ENCODE results near the gene PER1.

The PER1 gene

DNA sequence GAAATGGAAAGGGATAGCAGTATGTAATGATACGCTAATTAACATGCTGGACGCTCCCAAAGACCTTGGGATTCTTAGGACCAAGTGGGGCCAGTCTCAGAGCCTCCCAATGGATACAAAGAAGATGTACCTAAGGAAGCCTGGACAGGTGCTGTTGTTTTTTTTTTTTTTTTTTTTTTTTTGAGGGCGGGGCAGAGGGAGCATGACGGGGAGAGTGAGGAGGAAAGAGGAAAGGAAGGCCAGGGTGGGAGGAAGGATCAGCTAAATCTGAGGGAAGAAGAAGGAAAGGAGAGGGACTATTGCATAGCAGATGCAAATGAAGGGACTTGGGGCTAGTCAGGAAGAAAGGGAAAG is 8.0 kb upstream of the PER1 start:
- no peaks in the 10 kb centered on the region for H3K27me3 ChIP-seq
- no peak overlapping the region for H3K4me3 ChIP-seq
- peaks cover 0 to 69% (median 45%) of the 10 kb centered on the region in 4 donors for H3K4me1 ChIP-seq
- TF ChIP-seq, protein P1, sequence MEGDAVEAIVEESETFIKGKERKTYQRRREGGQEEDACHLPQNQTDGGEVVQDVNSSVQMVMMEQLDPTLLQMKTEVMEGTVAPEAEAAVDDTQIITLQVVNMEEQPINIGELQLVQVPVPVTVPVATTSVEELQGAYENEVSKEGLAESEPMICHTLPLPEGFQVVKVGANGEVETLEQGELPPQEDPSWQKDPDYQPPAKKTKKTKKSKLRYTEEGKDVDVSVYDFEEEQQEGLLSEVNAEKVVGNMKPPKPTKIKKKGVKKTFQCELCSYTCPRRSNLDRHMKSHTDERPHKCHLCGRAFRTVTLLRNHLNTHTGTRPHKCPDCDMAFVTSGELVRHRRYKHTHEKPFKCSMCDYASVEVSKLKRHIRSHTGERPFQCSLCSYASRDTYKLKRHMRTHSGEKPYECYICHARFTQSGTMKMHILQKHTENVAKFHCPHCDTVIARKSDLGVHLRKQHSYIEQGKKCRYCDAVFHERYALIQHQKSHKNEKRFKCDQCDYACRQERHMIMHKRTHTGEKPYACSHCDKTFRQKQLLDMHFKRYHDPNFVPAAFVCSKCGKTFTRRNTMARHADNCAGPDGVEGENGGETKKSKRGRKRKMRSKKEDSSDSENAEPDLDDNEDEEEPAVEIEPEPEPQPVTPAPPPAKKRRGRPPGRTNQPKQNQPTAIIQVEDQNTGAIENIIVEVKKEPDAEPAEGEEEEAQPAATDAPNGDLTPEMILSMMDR (IDR thresholded peaks at IDR 0.05), result no peak
- DNase-seq, result no peak
- peaks cover 0 to 25% (median 19%) of the 10 kb centered on the region in 3 donors for H3K36me3 ChIP-seq
- peak overlapping the region; percentile 99 to 100 for H3K27ac ChIP-seq
- intact Hi-C loops (cut with DNase I; ENCODE audit: low total_unique reads), result loop anchor here (2.0 to 5.0 kb wide), 2 partner anchors 23 to 38 kb away; partner anchors contain the start of gene HES7
- no peaks in the 10 kb centered on the region for H3K9me3 ChIP-seq

DNA sequence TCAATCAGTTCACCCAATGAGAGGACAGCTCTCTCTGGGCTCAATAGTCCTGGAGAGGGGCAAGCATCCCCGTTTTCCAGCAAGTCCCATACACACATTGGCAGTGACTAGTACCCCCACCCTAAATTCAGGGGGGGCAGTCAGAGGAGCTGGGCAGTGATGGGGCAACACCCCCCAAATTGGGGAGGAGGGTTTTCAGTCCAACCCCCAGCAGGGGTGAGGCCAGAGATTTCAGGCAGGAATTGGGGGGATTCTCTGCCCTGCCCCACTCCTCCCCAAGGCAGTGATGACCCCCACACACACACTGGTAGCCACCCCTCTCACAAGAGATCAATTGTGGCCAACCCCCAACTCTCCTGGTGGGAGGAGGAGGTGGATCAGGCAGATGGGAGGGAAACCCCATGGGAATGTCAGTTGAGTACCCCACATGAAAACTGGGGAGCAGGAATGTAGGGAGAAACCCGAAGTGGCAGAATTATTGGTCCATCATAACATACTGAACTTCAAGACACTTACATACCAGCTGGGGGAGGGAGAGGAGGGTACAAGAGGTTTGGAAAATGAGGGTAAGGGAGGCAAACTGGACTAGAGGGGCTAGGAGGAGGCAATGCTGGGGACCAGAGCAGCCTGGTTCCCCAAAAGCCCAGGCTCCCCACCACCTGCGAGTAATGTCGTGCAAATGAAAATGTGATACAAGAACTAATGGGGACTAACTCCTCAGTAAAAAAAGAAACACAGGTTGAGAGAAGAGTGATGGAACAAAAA is 7.4 kb upstream of the PER1 start:
- intact Hi-C loops (cut with DNase I; ENCODE audit: low total_unique reads), result loop anchor here (2.0 to 10.0 kb wide), 3 partner anchors 23 to 315 kb away; partner anchors contain the start of gene HES7

GRCh38 chr17:8159032-8159400 is 6.8 kb upstream of the PER1 start:
- H3K4me1 ChIP-seq, result peaks cover 0 to 61% (median 36%) of the 10 kb centered on the region in 4 donors
- no peaks in the 10 kb centered on the region for H3K9me3 ChIP-seq
- intact Hi-C loops (cut with DNase I; ENCODE audit: low total_unique reads), result loop anchor here (10.0 kb wide), 1 partner anchor 314 kb away; no protein-coding TSS in a partner anchor
- DNase-seq, result no peak
- H3K27me3 ChIP-seq, result no peaks in the 10 kb centered on the region
- no peak overlapping the region for H3K4me3 ChIP-seq
- H3K36me3 ChIP-seq, result peaks cover 0 to 26% (median 19%) of the 10 kb centered on the region in 3 donors
- TF ChIP-seq, protein P1 (IDR thresholded peaks at IDR 0.05), result no peak
- H3K27ac ChIP-seq, result peak overlapping the region; percentile 99 to 100

More for the DNA sequence above, 7.4 kb upstream of the PER1 start:
- Histone ChIP-seq H3K36me3 (peaks cover 0 to 26% (median 19%) of the 10 kb centered on the region in 3 donors), H3K4me3 (no peak overlapping the region), H3K4me1 (peaks cover 0 to 68% (median 42%) of the 10 kb centered on the region in 4 donors), H3K27me3 (no peaks in the 10 kb centered on the region), H3K27ac (peak overlapping the region; percentile 99 to 100), H3K9me3 (no peaks in the 10 kb centered on the region)
- TF ChIP-seq, protein P1 (IDR thresholded peaks at IDR 0.05), result peak in 1 of 2 experiments; percentile 4
- no peak for DNase-seq

DNA sequence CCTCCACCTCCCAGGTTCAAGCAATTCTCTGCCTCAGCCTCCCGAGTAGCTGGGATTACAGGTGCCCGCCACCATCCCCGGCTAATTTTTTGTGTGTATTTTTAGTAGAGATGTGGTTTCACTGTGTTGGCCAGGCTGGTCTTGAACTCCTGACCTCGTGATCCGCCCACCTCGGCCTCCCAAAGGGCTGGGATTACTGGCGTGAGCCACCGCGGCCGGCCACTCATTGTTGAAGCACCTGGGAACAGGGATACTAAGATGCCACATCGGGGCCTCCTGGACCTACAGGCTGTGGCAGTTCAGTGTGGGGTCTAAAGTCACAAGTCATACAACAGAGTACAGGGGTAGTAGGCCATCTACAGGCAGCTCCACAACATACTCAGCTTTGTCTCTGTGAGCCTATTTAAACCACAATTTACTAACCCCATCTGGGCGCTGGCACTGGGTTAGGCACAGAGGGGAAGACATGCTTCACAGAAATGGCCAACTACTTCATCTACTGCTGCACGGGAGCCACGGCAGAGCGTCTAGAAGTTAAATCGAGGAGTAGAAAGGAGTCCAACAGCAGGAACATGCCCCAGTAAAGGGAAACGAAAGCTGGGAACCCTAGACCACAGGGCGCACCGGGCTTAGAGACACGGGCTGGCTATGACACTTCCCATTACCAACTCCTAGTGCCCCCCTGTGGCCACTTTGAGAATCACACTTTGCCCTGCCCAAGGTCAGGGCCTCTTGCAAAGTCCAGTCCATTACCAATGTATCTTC is 6.2 kb upstream of the PER1 start:
- Histone ChIP-seq H3K9me3 (no peaks in the 10 kb centered on the region), H3K4me3 (peak overlapping the region in 1 of 2 donors; percentile 27), H3K27me3 (no peaks in the 10 kb centered on the region), H3K27ac (peak overlapping the region; percentile 99 to 100), H3K36me3 (peaks cover 0 to 26% (median 19%) of the 10 kb centered on the region in 3 donors), H3K4me1 (peaks cover 0 to 57% (median 33%) of the 10 kb centered on the region in 4 donors)
- intact Hi-C loops (cut with DNase I; ENCODE audit: low total_unique reads), result loop anchor here (10.0 kb wide), 1 partner anchor 314 kb away; no protein-coding TSS in a partner anchor
- peak; percentile 95 to 97 for DNase-seq
- TF ChIP-seq, protein P1 (IDR thresholded peaks at IDR 0.05), result peak; percentile 90 to 94

- TF ChIP-seq, protein P1 (IDR thresholded peaks at IDR 0.05), result peak in 1 of 2 experiments; percentile 24
Measured at GRCh38 chr17:8156246-8156992, 4.2 kb upstream of the PER1 start.

More at GRCh38 chr17:8156246-8156992, 4.2 kb upstream of the PER1 start:
- DNase-seq, result peak; percentile 100
- peak overlapping the region; percentile 99 to 100 for H3K27ac ChIP-seq
- peaks cover 17 to 36% (median 31%) of the 10 kb centered on the region in 3 donors for H3K36me3 ChIP-seq
- no peaks in the 10 kb centered on the region for H3K9me3 ChIP-seq
- intact Hi-C loops (cut with DNase I; ENCODE audit: low total_unique reads), result loop anchor here (10.0 kb wide), 1 partner anchor 312 kb away; no protein-coding TSS in a partner anchor
- H3K4me1 ChIP-seq, result peaks cover 0 to 54% (median 33%) of the 10 kb centered on the region in 4 donors
- H3K27me3 ChIP-seq, result no peaks in the 10 kb centered on the region
- H3K4me3 ChIP-seq, result peak overlapping the region; percentile 86 to 91
